HL-60 (cell line): ENCODE data around the gene SPEN.

Source experiments
- DNase-seq, 2 experiments: peaks; one replicate each; pipeline ENCODE4 v3.0.0-alpha.2; 2010 to 2020; ENCODE audit warnings: low read depth in 1 of 2, low spot score in 1 of 2
- H3K27ac ChIP-seq: fragments of 250-450 bp; sonication (Bioruptor Pico); replicated peaks from 2 replicates; pipeline ENCODE4 v1.5.1; 2020; ENCODE audit warnings: mild to moderate bottlenecking, moderate library complexity
- H3K27me3 ChIP-seq: fragments of 250-450 bp; sonication (Bioruptor Pico); 2 replicates; pipeline ENCODE4 v1.5.1; 2021; ENCODE audit warnings: mild to moderate bottlenecking, moderate library complexity; ENCODE audit not compliant: insufficient read depth, poor library complexity, severe bottlenecking
- H3K4me3 ChIP-seq: replicated peaks from 2 replicates; pipeline ENCODE4 v1.5.1; 2011; ENCODE audit warnings: mild to moderate bottlenecking, control low read depth, low read length; ENCODE audit not compliant: insufficient read depth
- CTCF ChIP-seq: IDR thresholded peaks from one replicate; pipeline ENCODE4 v1.5.1; 2011; ENCODE audit warnings: low read length, control low read depth, inconsistent platforms; ENCODE audit not compliant: insufficient read depth
- GABPA ChIP-seq: IDR thresholded peaks from 2 replicates; pipeline ENCODE4 v1.6.1; 2012; ENCODE audit warnings: low read depth
- POLR2AphosphoS5 ChIP-seq: IDR thresholded peaks from 2 replicates; pipeline ENCODE4 v1.6.1; 2012; ENCODE audit warnings: low read depth
- SPI1 ChIP-seq: IDR thresholded peaks from 2 replicates; pipeline ENCODE4 v1.6.1; 2012; ENCODE audit warnings: low read depth, mild to moderate bottlenecking, borderline replicate concordance
- TF ChIP-seq, protein P1 (sequence below): IDR thresholded peaks from 2 replicates; pipeline ENCODE4 v1.6.1; 2012; ENCODE audit warnings: low read depth; ENCODE audit not compliant: insufficient replicate concordance

SPEN gene

GRCh38 chr1:15799928-15800835 lies 47.3 kb upstream of the SPEN start:
- H3K27me3 ChIP-seq: peaks cover 2% of the 10 kb centered on the region
- H3K4me3 ChIP-seq: no peak overlapping the region
- no peak for TF ChIP-seq CTCF
- TF ChIP-seq, protein P1, sequence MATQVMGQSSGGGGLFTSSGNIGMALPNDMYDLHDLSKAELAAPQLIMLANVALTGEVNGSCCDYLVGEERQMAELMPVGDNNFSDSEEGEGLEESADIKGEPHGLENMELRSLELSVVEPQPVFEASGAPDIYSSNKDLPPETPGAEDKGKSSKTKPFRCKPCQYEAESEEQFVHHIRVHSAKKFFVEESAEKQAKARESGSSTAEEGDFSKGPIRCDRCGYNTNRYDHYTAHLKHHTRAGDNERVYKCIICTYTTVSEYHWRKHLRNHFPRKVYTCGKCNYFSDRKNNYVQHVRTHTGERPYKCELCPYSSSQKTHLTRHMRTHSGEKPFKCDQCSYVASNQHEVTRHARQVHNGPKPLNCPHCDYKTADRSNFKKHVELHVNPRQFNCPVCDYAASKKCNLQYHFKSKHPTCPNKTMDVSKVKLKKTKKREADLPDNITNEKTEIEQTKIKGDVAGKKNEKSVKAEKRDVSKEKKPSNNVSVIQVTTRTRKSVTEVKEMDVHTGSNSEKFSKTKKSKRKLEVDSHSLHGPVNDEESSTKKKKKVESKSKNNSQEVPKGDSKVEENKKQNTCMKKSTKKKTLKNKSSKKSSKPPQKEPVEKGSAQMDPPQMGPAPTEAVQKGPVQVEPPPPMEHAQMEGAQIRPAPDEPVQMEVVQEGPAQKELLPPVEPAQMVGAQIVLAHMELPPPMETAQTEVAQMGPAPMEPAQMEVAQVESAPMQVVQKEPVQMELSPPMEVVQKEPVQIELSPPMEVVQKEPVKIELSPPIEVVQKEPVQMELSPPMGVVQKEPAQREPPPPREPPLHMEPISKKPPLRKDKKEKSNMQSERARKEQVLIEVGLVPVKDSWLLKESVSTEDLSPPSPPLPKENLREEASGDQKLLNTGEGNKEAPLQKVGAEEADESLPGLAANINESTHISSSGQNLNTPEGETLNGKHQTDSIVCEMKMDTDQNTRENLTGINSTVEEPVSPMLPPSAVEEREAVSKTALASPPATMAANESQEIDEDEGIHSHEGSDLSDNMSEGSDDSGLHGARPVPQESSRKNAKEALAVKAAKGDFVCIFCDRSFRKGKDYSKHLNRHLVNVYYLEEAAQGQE: no peak
- no peak for TF ChIP-seq SPI1
- TF ChIP-seq POLR2AphosphoS5: no peak
- no peak for TF ChIP-seq GABPA
- H3K27ac ChIP-seq: no peak overlapping the region
- DNase-seq: no peak

DNA sequence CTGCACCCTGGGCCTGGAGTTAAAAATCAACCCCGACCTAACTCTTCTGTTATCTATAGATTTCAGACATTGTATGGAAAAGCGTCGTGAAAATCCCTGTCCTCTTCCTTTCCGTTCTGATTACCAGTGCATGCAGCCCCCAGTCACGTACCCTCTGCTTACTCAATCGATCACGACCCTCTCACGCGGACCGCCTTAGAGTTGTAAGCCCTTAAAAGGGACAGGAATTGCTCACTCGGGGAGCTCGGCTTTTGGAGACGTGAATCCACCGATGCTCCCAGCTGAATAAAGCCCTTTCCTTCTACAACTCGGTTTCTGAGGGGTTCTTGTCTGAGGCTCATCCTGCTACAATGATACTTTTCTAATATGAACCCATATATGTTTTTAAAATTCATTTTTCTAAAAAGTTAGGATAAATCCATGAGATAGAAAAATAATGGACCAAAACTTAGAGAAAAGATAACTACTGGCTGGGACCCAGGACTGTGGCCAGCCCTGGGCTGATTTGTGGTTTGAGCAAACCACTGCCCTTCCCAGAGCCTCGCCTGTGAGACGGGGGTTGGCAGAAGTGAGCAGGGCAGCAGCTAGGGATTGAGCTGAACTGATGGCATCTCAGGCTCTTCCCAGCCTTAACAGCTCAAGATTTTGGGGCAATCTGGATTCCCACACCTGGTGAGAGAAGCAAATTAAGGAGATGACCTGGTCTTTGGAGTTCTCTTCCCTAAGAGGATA lies 45.1 kb upstream of the SPEN start:
- no peak overlapping the region for H3K27ac ChIP-seq
- TF ChIP-seq GABPA (no peak), POLR2AphosphoS5 (no peak)
- TF ChIP-seq, protein P1: no peak
- no peak for DNase-seq

GRCh38 chr1:15803380-15803779 lies 44.1 kb upstream of the SPEN start:
- peak in 1 of 2 experiments; percentile 10 for DNase-seq
- Histone ChIP-seq H3K27me3 (peaks cover 2% of the 10 kb centered on the region), H3K27ac (no peak overlapping the region), H3K4me3 (no peak overlapping the region)
- TF ChIP-seq GABPA: no peak
- no peak for TF ChIP-seq CTCF
- TF ChIP-seq SPI1: no peak
- TF ChIP-seq, protein P1: no peak
- no peak for TF ChIP-seq POLR2AphosphoS5

More for the DNA sequence above, 45.1 kb upstream of the SPEN start:
- Histone ChIP-seq H3K27me3 (peaks cover 2% of the 10 kb centered on the region), H3K4me3 (no peak overlapping the region)
